Erythroblast (primary cell): ENCODE data around the gene JADE1.

Experiments
- DNase-seq, 2 experiments: peaks; one replicate each; lab custom pipeline; 2025; lab: John Stamatoyannopoulos, UW
- GATA1 ChIP-seq: IDR thresholded peaks from 2 replicates; pipeline ENCODE4 v1.6.1; 2011; ENCODE audit warnings: low read depth, mild to moderate bottlenecking, control low read depth, low read length, moderate library complexity
- POLR2A ChIP-seq: IDR thresholded peaks from 2 replicates; pipeline ENCODE4 v1.6.1; 2011; ENCODE audit warnings: mild to moderate bottlenecking, low read length

The JADE1 gene

DNA sequence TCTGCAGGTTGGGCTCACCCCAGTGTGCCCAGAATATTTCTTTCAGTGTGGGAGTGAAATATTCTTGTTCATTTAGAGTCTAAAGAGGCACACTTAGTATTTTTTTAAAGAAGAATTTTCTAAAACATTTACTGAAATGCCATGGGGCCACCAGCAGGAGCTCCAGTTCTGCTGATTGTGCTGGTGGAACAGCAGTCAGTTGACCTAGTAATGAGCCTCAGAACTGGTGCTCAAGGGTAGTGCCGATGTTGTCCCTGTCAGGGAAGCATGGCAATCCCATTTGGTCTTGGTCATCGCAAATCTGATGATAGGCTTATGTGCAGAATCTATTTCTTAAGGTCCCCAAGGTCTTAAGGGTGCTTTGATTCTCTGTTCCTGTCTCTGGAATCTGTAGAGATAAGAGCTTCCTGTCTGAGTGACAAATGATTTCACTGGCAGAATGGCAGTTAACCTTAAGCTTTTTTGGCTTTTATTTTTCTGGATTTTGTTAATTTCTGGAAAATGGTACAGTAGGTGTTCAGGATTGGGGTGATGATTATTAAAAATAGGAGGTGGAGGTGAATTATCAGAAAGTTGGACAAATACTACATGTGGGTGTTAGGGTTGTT is 31.3 kb downstream of the JADE1 start:
- TF ChIP-seq POLR2A = no peak
- no peak for TF ChIP-seq GATA1
- no peak for DNase-seq

DNA sequence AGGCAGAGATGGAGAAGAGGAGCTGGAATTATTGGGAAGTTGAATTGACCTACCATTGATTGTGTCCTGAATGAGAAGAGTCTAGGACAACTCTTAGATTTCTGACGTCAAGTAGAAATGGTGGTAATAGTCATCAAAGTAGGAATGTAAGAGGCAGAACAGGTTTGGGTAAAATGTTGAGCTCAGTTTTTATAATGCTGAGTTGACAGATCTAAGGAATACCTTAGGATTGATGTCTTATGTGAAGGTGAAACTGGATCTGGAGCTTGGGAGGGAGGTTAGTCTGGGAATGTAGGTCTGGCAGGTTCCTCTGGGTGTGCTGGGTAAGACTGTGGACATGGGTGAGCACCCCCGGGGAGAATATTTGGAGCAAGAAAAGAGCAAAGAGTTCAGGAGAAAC is 31.9 kb downstream of the JADE1 start:
- no peak for TF ChIP-seq GATA1
- TF ChIP-seq POLR2A = no peak
- no peak for DNase-seq

DNA sequence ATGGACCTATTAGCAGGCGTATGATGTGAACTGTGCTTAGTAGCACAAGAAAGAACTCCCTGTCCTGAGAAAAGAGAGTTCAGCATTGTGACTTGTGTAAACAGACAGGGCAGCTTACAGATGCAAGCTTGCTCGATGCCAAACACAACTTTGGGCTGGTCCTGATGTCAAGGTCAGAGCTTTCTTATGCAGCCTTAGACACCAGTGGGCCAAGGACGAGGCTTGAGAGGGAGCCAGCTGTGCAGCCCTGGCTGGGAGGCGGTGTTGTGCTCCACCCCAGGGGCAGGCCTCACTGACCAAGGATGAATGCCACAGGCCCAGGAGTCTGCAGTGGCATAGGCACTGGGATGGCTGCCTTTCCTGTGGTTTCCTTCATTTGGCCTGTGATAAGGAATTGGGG is 35.4 kb downstream of the JADE1 start:
- no peak for DNase-seq
- no peak for TF ChIP-seq GATA1

DNA sequence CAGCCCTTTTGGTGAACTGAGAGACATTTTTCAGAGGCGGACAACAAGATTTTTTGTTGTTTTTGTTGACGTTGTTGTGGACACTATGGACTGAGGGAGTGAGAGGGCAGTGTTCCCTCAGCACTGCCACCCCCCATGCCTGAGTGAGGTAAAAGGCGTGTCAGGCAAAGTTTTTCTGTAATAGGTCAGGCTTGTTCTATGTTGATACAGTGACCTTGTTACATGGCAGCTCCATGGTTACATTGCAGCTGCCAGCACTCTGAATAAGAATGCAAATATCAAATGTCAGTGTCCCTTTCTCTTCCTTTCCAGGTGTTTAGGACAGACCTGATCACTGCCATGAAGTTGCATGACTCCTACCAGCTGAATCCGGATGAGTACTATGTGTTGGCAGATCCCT is 36.6 kb downstream of the JADE1 start:
- no peak for DNase-seq
- TF ChIP-seq POLR2A (no peak), GATA1 (no peak)

DNA sequence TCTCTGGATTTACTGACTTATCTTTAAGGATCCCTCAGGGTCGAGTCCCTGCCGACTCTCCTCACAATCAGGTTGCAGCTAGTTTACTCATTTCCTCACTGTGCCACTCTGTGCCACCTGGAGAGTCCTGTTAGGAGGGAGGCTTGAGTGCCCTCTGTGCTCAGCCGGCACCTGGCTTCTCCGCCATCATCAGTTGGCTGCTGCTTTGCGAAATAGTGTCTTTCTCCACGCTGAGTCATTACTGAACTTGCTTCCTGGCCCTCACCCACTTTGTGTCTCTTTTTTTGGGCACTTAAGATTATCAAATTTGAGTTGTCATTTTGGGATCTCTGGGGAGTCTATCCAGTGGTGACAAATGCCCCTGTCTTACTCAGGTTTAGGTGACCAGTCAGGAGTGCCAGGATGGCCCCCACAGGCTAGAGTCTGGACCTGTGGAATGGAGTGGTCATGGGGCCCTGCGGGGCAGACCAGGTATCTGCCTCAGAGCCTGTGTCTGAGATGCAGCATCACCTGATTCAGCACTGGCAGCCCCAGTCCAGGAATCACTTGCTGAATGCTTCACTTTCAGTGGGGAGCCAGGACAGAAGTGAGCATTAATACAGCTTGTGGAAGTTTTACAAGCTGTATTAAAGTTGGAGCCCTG is 37.7 kb downstream of the JADE1 start:
- peak in 1 of 2 experiments; percentile 26 for DNase-seq
- TF ChIP-seq GATA1 (no peak), POLR2A (no peak)

DNA sequence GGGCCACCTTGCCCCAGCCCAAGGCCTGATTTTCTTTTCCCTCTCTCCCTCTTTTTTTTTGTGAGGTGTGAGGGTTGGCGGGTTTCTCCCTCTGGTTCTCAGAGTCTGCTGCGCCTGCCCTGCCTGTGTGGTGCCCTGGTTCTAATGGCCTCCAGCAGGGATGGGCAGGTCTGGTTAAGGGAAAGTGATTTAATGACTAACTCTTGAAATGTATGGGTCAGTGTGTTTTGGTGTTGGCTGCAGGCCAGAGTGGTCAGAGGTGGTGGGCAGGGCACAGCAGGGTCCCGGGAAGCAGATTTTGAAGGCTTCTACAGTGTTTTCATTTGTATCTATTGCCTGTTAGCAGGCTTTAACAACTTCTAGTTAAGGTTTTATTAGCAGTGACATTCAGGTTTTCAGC is 39.0 kb downstream of the JADE1 start:
- no peak for TF ChIP-seq GATA1
- TF ChIP-seq POLR2A = no peak
- no peak for DNase-seq

- DNase-seq = no peak
Measured at GRCh38 chr4:128850252-128850651, 40.8 kb downstream of the JADE1 start.

GRCh38 chr4:128853741-128854140 is 44.2 kb downstream of the JADE1 start:
- no peak for DNase-seq
- TF ChIP-seq POLR2A = no peak
- TF ChIP-seq GATA1 = no peak

More at GRCh38 chr4:128850252-128850651, 40.8 kb downstream of the JADE1 start:
- no peak for TF ChIP-seq POLR2A
- no peak for TF ChIP-seq GATA1

DNA sequence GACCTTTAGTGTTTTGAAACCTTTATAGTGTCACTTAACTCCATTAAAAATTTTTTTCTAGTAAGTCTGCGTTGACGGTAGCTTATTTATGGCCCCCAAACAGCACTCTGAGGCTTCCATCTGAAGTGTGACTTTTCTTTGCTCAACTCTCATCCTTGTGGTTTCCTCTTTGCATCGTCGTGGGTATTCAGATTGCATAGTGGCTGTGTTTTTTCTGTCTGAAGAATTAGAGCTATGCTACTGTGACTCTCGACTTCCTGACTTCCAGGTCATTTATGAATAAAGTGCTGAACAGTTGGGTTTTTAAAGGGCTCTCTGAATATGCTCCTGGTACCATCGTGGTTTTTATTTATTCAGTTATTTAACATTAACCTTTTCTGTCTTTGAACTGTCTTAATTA is 44.9 kb downstream of the JADE1 start:
- DNase-seq = no peak
- TF ChIP-seq GATA1 = no peak

DNA sequence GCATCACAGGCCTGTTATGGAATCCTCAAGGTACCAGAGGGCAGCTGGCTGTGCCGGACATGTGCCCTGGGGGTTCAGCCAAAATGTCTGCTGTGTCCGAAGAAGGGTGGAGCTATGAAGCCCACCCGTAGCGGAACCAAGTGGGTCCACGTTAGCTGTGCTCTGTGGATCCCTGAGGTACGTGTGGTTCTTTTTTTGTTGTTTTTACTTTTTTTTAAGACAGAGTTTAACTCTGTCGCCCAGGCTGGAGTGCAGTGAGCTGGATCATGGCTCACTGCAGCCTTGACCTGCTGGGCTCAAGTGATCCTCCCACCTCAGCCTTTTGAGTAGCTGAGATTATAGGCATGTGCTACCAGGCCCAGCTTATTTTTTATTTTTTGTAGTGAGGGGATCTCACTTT is 46.1 kb downstream of the JADE1 start:
- DNase-seq = no peak
- TF ChIP-seq POLR2A (no peak), GATA1 (no peak)

DNA sequence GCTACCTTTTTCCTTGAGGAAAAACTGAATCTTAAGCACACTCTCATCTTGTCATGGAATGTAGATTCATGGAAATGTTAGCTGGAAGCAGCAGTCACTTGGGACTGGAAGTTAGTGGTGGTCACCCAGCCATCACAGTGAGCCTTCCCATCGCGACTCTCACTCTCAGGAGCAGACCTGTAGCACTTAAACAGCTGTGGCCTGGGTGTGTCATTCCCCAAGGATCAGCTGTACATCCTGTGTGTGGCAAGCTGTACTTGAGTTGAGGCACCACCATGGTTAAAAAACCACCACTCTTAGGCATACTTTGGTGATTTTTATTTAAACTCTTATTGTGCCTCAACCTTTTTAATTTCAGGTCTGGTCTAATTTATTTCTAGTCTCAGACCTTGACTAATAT is 46.7 kb downstream of the JADE1 start:
- no peak for DNase-seq
- TF ChIP-seq GATA1 (no peak), POLR2A (no peak)

- TF ChIP-seq GATA1 (no peak), POLR2A (no peak)
- DNase-seq = peak in 1 of 2 experiments; percentile 18
Measured at GRCh38 chr4:128858879-128859671, 49.6 kb downstream of the JADE1 start.

DNA sequence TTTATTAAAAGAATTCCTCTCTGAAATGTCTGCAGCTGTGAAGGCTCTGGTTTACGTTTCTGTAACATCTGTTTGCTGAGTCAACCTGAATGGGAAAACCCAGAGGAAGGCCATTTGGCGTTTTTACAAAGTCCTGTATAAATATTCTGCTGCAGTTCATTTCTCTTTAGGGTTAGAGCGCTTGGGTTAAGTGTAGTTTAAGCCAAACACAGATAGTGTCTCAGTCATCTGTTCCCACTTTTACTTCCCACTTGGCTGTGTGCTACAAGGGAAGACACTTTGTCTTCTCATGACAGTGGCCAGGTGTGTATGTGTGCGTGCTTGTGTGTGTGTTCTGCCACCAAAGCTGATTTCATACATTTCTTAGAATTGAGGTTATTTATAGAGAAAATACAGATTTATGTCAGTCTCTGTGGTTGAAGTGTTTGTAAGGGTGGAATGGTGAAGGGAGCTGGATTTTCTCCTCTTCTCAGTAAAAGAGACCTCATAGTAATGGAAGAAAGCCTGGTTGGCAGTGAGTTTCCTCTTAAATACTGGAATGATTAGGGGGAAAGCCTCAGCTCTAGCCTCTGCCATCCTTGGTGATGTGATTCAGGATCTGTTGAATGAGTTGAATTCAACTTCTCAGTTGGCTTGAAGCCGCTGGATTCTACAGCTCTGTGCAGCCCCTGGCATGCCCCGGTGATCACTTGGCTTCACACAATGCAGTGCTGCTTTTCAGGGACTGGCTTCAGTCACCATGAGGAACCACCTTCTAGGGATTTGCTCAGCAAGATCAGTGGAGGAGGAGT is 50.6 kb downstream of the JADE1 start:
- no peak for DNase-seq
- no peak for TF ChIP-seq GATA1
- TF ChIP-seq POLR2A = no peak
